Fibroblast of peridontal ligament (primary cell): ENCODE measurements around the gene PORCN.

Experiments used
- DNase-seq: peaks from one replicate; pipeline ENCODE4 v3.0.0-alpha.2; 2010; ENCODE audit errors: extremely low read depth

The PORCN gene

GRCh38 chrX:48508400-48509244 lies at the start of gene PORCN:
Gene PORCN (plus strand): TSS chrX:48508992. CDS start chrX:48509821, 829 bp downstream.
- peak; percentile 33 for DNase-seq

- DNase-seq, result no peak
These were observed 49.3 kb upstream of the PORCN start for GRCh38 chrX:48459483-48459882.

GRCh38 chrX:48460031-48460430 lies 48.8 kb upstream of the PORCN start:
- no peak for DNase-seq

- no peak for DNase-seq
These were observed 48.2 kb upstream of the PORCN start for GRCh38 chrX:48460606-48461005.

- DNase-seq, result no peak
These were observed 47.0 kb upstream of the PORCN start for GRCh38 chrX:48461830-48462229.

- DNase-seq, result peak; percentile 89
These were observed 43.4 kb upstream of the PORCN start for GRCh38 chrX:48465336-48465933.

GRCh38 chrX:48466696-48467095 lies 42.1 kb upstream of the PORCN start:
- DNase-seq, result no peak

- DNase-seq, result no peak
These were observed 41.5 kb upstream of the PORCN start for GRCh38 chrX:48467281-48467761.

GRCh38 chrX:48468247-48468671 lies 40.5 kb upstream of the PORCN start:
- DNase-seq, result no peak

- peak; percentile 25 for DNase-seq
These were observed 39.8 kb upstream of the PORCN start for GRCh38 chrX:48468693-48469691.

- DNase-seq, result no peak
These were observed 38.5 kb upstream of the PORCN start, which contains the start of gene SLC38A5 for GRCh38 chrX:48470110-48470832. Gene SLC38A5 (minus strand): TSS chrX:48470260. CDS start chrX:48467924, 2,336 bp downstream.

GRCh38 chrX:48470833-48471118 lies 38.0 kb upstream of the PORCN start:
- DNase-seq, result no peak

GRCh38 chrX:48471504-48471903 lies 37.3 kb upstream of the PORCN start:
- DNase-seq, result no peak

- no peak for DNase-seq
These were observed 36.6 kb upstream of the PORCN start for GRCh38 chrX:48472225-48472624.

- DNase-seq, result no peak
These were observed 35.7 kb upstream of the PORCN start for GRCh38 chrX:48472851-48473703.

GRCh38 chrX:48473704-48473990 lies 35.1 kb upstream of the PORCN start:
- no peak for DNase-seq

GRCh38 chrX:48474127-48474526 lies 34.7 kb upstream of the PORCN start:
- peak; percentile 34 for DNase-seq

GRCh38 chrX:48474581-48474980 lies 34.2 kb upstream of the PORCN start:
- DNase-seq, result no peak

- no peak for DNase-seq
These were observed 33.5 kb upstream of the PORCN start for GRCh38 chrX:48475296-48475695.

GRCh38 chrX:48475774-48476577 lies 32.8 kb upstream of the PORCN start, which contains the start of gene FTSJ1:
Gene FTSJ1 (plus strand): TSS chrX:48476199. CDS start chrX:48478048, 1,849 bp downstream.
- peak; percentile 92 for DNase-seq
